ENCODE results near the gene TVP23C.

- TF ChIP-seq, protein P1, sequence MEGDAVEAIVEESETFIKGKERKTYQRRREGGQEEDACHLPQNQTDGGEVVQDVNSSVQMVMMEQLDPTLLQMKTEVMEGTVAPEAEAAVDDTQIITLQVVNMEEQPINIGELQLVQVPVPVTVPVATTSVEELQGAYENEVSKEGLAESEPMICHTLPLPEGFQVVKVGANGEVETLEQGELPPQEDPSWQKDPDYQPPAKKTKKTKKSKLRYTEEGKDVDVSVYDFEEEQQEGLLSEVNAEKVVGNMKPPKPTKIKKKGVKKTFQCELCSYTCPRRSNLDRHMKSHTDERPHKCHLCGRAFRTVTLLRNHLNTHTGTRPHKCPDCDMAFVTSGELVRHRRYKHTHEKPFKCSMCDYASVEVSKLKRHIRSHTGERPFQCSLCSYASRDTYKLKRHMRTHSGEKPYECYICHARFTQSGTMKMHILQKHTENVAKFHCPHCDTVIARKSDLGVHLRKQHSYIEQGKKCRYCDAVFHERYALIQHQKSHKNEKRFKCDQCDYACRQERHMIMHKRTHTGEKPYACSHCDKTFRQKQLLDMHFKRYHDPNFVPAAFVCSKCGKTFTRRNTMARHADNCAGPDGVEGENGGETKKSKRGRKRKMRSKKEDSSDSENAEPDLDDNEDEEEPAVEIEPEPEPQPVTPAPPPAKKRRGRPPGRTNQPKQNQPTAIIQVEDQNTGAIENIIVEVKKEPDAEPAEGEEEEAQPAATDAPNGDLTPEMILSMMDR (conservative IDR thresholded peaks at IDR 0.05; ENCODE audit: low read length), result no peak
- no peak for TF ChIP-seq EZH2phosphoT487 (IDR thresholded peaks at IDR 0.05; ENCODE audit: borderline replicate concordance)
These were observed 110.5 kb downstream of the TVP23C start for GRCh38 chr17:15452746-15453145.
